ENCODE results near the gene GPRC5A. TPM values are rescaled to one million over a fixed set of nuclear protein-coding genes. Genes with fewer than 3 reads are reported as not detected.
"Not testable (repeated sequence)": the region's sequence is repeated elsewhere in the genome, so short reads cannot be mapped to it uniquely, and the experiment has no call there.

The GPRC5A gene
- under 0.01 TPM for total RNA-seq

- DNase-seq (ENCODE audit: low spot score in 2 of 2) (peak in 1 of 2 donors; percentile 67), FAIRE-seq (no peak)
Observed at GRCh38 chr12:12891080-12891880, at the start of gene GPRC5A. Gene GPRC5A (plus strand): TSS chr12:12891562. CDS start chr12:12908250, 16,688 bp downstream.

DNA sequence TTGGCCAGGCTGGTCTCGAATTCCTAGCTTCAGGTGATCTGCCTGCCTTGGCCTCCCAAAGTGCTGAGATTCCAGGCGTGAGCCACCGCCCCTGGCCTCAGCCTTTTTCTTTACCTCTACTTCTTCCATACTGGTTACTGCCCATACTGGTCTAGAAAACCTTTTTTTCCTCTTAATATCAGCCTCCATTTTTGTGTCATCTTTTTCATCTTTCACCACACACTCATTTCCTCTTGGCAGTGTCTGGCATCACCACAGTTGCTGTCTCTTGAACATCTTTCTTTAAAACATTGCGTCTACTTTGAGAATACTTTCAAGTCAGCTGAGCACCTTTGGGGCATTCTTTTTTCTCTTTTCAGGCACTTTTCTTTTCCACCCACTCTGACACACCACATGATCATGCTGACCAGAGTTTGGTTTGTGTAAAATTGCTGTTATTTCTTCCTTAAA is 45.5 kb upstream of the GPRC5A start:
- DNase-seq (ENCODE audit: low spot score in 2 of 2) (no peak), FAIRE-seq (no peak)

GRCh38 chr12:12846780-12847179 is 44.6 kb upstream of the GPRC5A start:
- not testable (repeated sequence) for FAIRE-seq

DNA sequence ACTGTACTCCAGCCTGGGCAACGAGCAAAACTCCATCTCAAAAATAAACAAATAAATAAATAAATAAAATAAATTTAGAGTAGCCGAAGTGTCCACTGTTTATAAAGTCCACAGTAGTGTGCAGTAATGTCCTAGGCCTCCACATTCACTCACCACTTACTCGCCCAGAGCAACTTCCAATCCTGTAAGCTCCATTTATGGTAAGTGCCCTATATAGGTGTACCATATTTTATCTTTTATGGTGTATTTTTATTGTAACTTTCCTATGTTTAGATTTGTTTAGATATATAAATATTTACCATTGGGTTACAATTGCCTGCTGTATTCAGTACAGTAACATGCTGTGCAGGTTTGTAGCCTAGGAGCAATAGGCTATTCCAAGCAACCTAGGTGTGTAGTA is 37.9 kb upstream of the GPRC5A start:
- no peak for FAIRE-seq
- DNase-seq (ENCODE audit: low spot score in 2 of 2), result no peak

More at GRCh38 chr12:12846780-12847179, 44.6 kb upstream of the GPRC5A start:
- DNase-seq (ENCODE audit: low spot score in 2 of 2), result not testable (repeated sequence)

- DNase-seq (ENCODE audit: low spot score in 2 of 2) (no peak), FAIRE-seq (no peak)
Observed at GRCh38 chr12:12859690-12860089, 31.7 kb upstream of the GPRC5A start.

DNA sequence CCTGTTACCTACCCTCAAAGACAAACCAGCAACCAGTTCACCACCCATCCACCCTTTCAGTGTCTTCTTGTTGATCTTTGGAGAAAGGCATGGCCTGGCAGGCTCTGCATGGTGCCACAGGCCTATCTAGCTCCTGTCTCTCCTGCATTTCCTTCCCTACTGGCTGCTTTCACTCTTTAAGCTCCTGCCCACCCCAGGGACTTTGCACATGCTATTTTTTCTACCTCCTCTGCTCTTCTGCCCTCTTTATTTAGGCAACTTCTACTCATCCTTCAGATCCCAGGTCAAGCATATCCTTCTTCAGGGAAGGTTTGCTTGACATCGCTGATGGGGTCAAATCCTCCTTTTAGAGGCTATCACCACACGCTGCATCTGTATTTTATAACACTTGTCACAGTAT is 27.1 kb upstream of the GPRC5A start:
- FAIRE-seq, result no peak
- DNase-seq (ENCODE audit: low spot score in 2 of 2), result no peak

- FAIRE-seq, result no peak
- no peak for DNase-seq (ENCODE audit: low spot score in 2 of 2)
Observed at GRCh38 chr12:12868477-12869235, 22.7 kb upstream of the GPRC5A start.

DNA sequence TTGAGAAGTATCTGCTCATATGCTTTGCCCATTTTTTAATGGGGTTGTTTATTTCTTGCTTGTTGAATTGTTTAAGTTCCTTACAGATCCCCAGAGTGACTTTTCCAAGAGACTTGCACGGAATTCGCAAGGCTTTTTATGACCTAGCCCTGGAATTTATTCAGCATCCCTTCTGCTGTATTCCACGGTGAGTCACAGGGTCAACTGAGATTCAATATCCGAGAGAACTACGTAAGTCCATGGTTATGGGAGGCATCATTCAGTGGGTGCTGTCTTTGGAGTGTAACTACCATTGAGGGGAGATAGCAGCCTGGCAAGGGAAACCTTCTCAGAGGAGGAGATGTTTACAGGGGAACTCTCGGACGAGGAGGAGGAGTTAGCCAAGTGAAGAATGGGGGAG is 20.9 kb upstream of the GPRC5A start:
- DNase-seq (ENCODE audit: low spot score in 2 of 2), result no peak
- no peak for FAIRE-seq

- DNase-seq (ENCODE audit: low spot score in 2 of 2) (no peak), FAIRE-seq (no peak)
Observed at GRCh38 chr12:12871587-12872138, 19.7 kb upstream of the GPRC5A start.

DNA sequence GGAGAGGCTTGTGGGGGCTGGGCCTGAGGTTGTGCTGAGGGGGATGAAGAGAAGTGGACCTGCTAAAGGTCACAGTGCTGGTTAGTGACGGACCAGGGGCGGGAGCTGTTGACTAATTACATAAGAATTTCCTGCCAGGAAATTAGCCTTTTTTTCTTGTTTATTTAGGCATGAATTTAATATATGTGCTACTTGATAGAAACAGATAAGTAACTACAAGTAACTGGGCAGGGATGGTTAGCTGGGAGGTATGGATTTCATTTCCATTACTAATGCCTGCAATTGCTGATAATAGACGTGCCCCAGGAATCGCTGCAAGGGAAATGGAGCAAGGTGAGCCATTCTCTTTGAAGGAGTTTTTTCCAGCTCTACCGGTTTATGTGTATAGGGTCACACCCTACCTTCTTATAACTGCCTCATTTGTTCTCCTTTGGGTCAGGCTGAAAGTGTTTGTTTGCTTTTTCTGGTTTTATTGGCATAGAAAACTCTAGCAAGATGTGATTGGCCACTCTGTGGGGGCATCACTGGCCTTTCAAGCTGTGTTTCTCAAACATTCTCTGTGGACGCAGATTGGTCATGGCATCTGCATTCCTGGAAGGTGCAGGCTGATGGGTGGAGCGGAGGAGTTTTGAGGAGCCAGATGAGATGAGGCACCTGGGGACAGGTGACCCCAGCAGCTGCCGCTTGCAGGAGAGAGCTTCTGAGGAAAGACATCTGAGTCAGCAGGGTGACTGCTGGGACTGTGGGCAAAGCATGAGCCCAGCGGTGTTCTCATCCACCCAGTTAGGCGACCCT is 19.0 kb upstream of the GPRC5A start:
- DNase-seq (ENCODE audit: low spot score in 2 of 2) (no peak), FAIRE-seq (no peak)

GRCh38 chr12:12872934-12873275 is 18.5 kb upstream of the GPRC5A start:
- DNase-seq (ENCODE audit: low spot score in 2 of 2) (no peak), FAIRE-seq (no peak)

GRCh38 chr12:12874029-12874428 is 17.3 kb upstream of the GPRC5A start:
- no peak for FAIRE-seq
- no peak for DNase-seq (ENCODE audit: low spot score in 2 of 2)

- DNase-seq (ENCODE audit: low spot score in 2 of 2); FAIRE-seq: not testable (repeated sequence)
Observed at GRCh38 chr12:12875301-12875700, 16.1 kb upstream of the GPRC5A start.

DNA sequence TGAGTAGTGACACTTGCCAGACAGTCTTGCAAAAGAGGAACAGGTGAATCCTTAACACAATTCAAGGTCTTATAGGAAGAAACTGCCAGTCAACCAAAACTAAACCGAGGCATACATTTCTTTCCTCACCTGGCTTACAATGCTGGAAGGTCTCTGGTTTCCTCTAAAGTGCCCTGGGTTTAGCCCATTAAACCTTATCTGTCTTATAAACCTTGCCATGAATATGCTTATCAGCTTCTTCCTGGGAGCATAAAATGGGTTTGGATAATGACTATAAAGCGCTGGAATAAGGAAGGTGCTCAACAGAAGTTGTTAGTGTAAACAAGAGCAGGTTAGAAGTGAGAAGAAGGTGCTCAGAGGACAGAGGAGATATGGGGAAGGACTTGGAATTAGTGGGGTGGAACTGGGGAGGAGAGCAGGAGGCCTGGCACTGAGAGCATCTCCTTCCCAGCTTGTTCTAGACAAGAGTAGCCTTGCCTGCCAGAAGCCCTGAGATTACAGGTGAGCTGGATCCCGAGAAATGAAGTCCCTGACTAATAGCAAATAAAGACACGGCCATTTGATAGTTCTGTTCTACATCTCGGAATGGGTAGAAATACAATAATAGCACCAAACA is 14.1 kb upstream of the GPRC5A start:
- no peak for FAIRE-seq
- DNase-seq (ENCODE audit: low spot score in 2 of 2), result no peak

DNA sequence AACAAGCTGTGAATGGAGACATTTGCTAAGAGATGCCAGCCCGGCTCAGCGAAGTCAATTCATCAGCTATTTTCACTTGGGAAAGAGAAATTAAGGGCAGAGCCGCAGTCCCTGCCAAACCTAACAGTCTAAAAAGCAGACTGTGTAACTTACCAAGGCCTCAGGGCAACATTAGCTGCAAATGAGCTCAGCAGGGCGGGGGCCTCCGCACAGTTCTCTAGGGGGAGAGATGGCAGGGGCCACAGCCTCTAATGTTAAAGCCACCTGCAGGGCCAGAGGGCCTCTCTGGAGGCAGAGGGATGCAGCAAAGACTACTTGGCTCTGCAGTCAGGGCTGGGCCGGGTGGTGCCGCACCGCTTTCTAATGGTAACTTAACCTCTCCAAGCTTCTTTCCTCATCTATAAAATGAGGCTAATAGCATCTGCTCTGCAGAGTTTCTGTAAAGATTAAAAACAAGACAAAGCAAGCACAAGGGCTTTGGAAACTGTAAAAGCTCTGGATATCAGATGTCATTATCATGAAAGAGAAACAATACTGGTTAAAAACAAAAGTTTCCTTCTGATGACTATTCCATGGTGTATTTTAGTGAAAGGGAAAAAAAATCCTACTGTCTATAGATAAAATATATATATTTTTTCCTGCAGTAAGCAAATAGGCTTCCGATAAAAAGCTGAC is 13.4 kb upstream of the GPRC5A start:
- FAIRE-seq (no peak), DNase-seq (ENCODE audit: low spot score in 2 of 2) (no peak)

DNA sequence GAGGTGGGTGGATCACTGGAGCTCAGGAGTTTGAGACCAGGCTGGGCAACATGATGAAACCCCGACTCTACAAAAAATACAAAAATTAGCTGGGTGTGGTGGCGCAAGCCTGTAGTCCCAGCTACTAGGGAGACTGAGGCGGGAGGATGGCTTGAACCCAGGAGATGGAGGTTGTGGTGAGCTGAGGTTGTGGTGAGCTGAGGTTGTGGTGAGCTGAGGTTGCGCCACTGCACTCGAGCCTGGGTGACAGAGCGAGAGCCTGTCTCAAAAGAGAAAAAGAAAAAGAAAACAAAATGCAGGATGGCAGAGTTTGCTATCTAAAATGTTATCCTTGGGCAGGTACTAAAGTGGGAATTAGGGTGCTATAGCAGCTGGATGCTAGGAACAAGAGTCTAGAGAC is 10.8 kb upstream of the GPRC5A start:
- FAIRE-seq (no peak), DNase-seq (ENCODE audit: low spot score in 2 of 2) (no peak)

DNA sequence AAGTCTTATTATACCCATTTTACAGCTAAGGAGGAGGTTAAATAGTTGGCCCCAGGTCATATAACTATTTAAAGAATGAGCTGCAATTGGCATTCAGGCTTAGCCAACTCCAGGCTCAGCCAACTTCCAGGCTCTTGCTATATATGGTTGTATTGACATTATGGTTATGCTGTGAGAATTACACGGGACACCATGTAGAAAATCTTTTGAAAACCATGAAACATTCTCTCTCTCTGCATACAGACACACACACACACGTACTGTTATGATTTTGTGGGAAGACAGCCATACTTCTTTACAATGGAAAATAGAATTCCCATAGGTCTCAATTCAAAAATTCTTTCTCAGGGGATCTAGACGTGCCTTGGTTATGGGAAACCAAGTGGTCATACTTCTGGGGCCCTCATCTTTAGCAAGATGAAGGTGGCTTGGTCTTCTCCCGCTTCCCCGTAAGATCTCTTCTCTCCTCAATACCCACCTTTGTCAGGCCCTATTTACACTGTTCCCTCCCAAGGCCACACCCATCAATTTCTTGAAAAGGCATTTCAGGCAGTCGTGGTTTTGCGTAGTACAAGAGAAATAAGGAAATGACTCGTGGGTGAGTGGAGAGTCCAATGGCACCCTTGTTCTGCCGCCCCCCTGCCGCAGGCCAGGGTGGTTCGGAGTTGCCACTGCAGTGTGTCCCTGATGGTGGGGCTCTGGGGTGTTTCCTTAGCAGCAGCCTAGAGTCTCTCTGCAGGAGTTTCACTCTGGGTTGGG is 10.0 kb upstream of the GPRC5A start:
- FAIRE-seq (no peak), DNase-seq (ENCODE audit: low spot score in 2 of 2) (no peak)

DNA sequence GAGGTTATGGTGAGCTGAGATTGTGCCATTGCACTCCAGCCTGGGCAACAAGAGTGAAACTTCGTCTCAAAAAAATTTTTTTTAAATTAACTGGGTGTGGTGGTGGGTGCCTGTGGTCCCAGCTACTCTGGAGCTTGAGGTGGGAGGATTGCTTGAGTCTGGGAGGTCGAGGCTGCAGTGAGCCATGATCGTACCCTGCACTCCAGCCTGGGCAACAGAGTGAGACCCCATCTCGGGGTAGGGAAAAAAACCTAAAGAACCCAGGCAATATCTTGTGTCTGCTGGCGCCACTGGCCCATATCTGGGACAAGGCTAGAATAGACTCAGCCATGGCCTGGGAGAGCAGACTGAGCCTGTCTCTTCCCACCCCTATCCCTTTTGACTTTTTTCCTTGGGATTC is 9.1 kb upstream of the GPRC5A start:
- DNase-seq (ENCODE audit: low spot score in 2 of 2) (no peak), FAIRE-seq (no peak)

Data from frontal cortex (tissue), 4 donors.